Esophagus mucosa (tissue), 1 donor: ENCODE results near the gene CES1. TPM values are rescaled to one million over a fixed set of nuclear protein-coding genes. Genes with fewer than 3 reads are reported as not detected.
"Not testable (repeated sequence)": the region's sequence is repeated elsewhere in the genome, so short reads cannot be mapped to it uniquely, and the experiment has no call there.

Experiments used
- ATAC-seq: fragments of 200-7000 bp; cut with Tn5 transposase; one replicate; pipeline ENCODE4 v1.9.1; 2020
- total RNA-seq: library from RNA; stranded (reverse); gene quantifications from one replicate; pipeline ENCODE4 v1.2.4, GENCODE V29; 2023
- donor health status: DM: yes; HTN: yes; CAD: no.

The CES1 gene
- total RNA-seq, 1 donor from 2014 or later, result 2.0 TPM

DNA sequence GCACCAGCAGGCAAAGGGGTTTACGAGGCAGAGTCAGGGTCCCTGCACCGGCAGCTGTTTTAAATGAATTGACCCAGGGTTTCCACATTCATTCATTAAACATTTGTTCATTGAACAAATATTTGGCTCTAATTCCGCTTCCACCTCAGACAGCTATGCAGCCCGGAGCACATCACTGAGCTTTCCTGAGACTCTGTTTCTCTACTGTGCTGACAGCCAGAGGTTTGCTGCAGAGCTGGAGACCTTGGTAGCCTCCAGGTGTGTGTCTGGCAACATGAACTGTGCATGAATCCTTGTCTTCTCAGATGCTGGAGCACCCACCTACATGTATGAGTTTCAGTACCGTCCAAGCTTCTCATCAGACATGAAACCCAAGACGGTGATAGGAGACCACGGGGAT is 42.7 kb downstream of the CES1 start:
- ATAC-seq, result not testable (repeated sequence)

DNA sequence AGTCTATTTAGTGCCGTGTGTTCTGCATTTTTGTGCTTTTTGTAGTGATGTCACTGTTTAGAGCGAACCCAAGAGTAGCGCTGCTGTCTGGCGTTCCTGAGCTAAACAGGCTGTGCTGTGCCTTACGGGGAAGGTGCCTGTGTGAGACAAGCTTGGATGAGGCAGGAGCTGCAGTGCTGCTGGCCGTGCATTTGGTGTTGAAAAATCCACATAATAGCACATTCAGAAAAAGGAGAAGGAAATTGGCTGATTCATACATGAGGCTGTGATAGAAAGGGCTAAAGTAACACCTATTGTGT is 50.2 kb downstream of the CES1 start:
- ATAC-seq, result not testable (repeated sequence)

DNA sequence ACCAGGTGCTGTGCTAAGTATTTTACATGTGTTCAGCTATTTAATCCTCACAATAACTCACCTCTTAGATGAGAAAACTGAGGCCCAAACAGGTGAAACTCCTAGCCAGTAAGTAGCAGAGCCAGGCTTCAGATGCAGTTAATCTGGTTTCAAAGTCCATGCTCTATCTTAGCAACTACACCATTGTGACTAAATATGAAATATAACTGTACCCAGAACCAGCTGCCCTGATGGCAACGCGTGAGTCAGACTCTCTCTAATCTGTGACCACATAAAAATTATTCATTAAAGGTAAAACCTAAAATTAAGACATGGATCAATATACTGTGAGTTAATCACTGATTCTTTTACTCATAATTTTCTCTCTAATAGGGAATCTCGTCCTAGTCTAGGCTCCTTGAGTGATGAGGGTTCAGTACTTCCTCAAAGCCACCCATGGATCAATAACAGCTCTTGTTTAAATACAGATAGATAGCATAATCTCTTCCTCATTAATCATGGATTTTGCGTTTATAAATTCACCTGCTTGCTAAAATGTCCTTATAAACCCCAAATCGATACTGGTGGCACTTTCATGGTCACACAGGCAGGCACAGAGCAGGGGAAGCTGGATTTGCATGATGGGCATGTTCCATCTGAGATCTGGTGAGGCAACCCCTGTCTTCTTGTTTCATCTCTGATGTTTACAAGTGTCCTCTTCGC is 50.7 kb downstream of the CES1 start:
- not testable (repeated sequence) for ATAC-seq

DNA sequence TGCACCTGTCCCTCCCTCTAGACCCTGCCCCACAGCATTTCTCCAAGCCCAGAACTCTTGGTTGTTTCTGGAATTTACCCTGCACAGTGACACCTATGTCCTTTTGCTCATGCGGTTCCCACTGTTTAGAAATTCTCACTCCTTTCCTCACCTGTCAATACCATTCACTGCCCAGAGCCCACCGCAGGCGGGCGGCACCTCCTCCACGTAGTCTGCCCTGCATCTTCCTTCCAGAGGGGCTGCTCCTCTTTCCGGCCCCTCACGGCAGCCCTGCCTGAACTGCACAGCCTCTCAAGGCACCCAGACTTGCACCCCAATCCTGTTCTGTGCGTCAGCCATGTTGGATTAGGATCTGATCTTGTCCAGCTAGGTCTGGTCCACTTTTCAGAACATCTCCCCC is 51.4 kb downstream of the CES1 start:
- ATAC-seq, result not testable (repeated sequence)

DNA sequence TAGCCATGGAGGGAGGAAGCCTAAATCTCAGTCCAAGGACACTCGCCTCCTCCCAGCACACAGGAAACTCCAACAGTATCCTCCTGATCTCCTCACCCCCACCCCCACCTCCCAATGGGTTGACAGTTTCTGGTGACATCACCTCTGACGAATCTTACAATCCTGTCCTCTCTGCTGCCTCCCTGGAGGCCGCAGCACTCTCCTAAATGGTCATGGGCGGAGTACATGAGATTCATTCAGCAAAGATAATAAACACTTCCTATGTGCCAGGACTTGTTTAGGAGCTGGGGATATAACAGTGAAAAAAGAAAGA is 52.8 kb downstream of the CES1 start:
- ATAC-seq, result not testable (repeated sequence)

DNA sequence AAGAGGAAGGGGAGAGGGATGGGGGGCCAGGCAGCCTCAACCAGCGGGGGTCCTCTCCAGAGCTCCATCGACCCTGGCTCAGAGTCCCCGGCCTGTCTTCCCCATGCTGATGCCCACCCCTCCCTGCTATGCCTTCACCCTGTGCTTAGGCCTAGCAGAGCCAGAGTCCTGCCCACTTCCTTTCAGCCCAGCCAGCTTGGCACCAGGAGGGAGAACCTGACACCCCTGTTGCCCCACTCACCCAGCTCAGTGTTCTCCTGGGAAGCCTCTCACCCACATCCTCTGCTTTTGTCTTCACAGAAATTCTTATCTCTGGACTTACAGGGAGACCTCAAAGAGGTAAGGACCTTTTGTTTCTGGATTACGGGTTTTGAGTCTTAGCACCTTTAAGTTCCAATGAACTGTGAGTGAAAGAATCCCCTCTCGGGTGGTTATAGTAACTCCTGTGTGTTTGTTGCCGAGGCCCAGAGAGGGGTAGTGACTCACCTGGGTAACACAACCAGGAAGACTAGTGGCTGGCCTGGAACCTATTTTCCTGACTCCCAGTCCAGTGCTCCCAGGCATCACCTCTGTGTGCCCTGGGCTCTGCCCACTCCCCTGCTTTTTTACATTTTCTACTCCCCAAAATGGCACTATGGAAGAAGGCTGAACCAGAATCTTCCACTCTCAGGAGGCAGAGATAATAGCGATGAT is 53.3 kb downstream of the CES1 start:
- no peak for ATAC-seq

DNA sequence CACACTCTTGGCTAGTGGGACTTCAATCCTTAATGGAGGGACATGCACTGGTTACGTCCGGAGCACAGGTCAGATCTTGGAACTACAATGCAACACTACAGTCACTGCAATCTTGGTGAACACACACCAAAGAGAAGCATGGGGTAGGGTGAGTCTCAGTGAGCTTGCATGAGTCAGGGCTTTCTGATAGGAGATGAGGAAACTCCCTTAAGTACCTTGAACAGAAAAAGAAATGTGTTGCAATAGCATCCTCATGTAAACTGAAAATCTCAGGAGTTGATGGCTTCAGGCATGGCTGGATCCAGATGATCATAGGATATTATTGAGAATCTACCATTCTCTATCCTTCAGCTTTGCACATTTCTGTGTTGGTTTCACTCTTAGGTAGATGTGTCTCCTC is 54.1 kb downstream of the CES1 start:
- ATAC-seq, result no peak

DNA sequence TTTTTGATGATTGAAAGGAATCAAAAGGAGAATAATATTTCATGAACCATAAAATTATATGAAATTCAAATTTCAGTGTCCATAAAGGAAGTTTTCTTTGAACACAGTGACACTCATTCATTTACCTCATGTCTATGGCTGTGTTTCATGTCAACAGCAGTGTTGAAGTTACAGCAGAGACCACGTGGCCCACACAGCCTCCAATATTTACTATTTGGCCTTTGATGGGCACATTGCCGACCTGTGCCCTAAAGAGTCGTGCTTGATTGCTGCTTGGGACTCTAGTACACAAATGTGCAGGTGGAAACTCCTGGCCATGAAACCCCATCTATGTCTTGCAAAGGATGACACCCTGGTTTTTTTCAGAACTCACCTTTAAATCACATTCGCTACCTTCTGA is 57.0 kb downstream of the CES1 start:
- no peak for ATAC-seq

DNA sequence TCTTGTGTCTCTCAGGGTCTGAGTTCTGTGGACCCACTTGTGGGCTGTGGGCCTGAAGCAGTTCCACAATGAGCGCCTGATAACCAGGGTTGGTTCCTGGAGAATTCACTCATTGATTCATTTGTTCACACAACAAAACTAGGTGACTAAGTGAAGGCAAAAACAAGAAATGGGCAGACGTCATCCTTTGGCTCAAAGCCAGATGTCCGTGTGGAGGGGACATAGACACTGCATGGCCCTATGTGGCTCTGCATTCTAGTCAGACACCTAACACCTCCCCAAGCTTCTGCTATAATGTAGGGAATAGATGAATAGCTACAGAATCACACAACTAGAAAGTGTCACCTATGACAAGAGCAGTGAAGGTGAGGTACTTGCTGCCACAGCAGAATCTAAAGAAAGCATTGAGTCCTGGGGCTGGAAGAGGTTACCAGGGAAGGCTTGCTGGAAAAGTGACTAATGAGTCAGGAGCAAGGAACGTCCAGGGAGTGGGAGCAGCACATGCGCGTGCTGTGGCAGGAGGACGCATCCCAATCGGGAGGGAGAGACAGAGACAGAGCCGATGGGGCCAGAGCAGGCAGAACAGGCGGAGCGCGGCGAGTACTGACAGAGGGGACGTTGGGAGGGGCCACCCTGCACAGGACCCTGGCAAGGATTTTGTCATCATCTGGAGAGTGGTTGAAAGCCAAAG is 58.9 kb downstream of the CES1 start:
- peak; percentile 8 for ATAC-seq

DNA sequence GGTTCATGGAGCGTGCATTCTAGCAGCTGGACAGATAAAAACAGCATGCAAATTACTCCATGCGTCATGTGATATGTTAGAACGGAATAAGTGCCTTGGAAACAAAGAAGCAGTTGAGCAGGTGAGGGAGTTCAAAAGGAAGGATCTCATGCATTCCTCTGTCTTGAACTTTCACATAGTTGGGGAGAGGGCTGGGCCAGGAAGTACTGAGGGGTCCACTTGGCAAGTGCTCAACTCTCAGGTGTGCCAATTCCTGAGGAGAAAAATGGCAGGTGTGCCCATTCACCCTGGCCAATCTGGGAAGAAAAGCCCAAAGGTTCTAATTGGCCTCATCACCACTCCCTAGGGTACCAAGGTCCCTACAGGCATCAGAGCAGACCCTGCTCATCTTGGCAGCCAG is 67.7 kb downstream of the CES1 start:
- no peak for ATAC-seq

DNA sequence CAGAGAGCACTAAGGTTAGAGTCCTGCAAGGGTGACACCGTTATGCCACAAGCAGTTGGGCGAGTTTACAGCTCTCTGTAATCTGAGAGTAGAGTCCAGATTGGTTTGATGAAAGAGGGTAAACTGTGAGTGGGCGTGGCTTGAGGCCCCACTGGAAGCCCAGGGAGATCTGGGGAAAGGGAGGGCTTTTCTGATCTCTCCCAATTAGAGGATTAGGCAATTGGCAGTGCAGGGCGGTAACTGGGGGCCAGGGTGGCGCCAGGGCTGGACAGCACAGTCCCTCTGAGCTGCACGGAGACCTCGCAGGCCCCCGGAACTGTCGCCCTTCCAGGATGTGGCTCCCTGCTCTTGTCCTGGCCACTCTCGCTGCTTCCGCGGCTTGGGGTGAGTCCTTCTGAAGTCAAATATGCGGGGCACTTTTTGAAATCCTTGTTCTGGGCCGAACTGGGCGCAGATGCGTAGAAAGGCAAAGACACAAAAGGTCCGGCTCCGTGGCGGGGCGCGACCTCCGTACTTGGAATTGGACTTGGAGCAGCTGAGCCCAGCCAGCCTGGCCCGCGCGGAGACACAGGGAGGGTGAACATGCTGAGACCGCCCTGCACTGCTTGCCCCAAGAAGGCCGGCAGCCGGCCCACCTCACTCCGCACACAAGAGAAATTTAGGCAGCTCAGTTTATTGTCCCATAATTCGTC is 72.4 kb downstream of the CES1 start:
- no peak for ATAC-seq

DNA sequence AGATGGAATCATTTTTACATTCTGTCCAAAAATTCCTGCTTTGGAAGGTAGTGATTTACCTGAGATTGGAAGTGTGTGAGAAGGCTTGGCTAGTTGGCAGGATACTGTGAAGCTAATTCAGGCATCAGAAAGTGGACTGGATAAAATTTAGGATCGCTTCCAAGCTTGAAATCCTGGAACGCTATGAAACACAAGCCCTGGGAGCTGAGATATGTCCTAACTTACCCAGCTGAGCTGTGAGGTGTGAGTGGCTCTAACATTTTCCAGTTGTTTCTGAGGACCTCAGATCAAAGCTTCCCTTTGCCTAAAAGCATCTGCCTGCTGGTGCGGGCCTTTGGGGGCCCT is 73.0 kb downstream of the CES1 start:
- not testable (repeated sequence) for ATAC-seq

DNA sequence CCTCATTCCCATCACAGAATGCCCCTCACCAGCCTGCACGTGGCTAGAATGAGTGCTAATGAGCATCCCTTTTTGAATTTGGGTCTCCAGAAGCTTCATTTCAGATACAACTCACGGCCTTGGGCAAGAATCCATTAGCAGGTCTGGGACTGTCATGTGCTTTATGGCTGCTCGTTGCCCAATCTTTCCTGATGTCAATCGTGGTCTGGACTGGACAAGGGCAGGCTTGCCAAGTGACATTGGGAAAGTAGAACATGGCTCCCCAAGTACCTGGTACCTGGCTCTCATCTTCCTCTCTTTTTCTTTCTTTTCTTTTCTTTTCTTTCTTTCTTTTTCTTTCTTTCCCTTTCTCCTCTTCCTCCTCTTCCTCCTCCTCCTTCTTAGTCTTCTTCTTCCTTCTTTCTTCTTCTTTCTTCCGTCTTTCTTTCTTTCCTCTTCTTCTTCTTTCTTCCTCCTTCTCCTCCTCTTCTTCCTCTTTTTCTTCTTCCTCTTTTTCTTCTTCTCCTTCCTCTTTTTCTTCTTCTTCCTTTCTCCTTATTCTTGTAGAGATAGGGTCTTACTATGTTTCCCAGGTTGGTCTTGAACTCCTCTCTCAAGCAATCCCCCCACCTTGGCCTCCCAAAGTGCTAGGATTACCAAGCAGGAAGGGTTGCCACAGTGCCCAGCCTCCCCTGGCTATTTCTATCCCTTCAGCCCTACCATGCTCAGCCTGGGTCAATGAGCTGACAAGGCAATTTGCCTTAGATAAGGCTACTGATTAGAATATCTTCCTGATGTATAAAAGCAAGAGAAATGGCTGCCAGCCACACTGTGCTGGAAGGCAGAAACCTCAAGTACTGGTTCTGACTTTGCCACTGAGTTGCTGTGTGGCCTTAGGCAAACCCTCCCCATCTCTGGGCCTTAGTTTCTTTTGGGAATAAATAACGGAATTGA is 75.0 kb downstream of the CES1 start:
- not testable (repeated sequence) for ATAC-seq

DNA sequence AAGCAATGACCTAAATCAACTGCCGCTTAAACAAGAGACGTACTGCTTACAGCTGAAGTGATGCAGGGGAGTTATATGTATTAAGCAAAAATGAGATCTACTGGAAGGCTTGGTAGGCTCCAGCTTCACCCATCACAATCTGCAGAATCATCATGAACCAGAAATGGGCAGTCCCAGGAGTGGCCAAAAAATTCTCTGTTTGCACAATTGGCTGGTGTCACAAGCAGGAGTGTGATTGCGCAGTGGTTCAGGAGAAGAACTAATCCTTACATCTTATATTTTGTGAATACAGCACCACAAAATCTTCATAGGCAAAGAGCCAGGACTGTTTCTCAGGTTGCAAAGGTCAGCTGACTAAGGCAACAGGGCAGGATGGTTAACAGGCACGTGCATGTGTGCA is 75.9 kb downstream of the CES1 start:
- ATAC-seq, result no peak

DNA sequence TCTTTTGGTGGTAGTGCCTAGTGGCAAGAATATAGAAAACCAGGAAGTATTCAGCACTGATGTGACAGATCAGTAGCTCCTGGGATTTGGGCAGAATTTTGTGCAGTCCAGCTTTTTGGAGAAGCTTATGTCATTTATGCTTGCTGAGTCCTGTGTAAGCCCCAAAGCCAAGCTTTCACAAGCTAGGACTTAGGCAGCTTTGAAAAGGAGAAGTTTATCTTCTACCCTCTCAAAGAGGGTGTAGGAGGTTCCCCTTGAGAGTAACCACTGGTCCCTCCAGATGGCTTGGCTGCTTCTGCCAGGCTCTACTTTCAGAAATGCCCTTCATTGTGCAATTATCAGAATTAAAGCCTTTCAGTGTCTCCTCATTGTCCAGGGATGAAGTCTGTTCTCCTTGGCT is 78.8 kb downstream of the CES1 start:
- ATAC-seq, result no peak

DNA sequence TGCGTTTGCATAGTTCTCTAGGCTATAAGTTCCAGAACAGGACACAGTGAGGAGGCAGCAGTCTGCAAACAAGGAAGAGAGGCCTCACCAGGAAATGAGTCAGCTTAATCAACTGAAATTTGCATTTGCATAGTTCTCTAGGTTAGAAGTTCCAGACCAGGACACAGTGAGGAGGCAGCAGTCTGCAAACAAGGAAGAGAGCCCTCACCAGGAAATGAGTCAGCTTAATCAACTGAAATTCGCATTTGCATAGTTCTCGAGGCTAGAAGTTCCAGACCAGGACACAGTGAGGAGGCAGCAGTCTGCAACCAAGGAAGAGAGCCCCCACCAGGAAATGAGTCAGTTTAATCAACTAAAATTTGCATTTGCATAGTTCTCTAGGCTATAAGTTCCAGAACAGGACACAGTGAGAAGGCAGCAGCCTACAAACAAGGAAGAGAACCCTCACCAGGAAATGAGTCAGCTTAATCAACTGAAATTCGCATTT is 79.7 kb downstream of the CES1 start:
- not testable (repeated sequence) for ATAC-seq

Other genes with a start within 250 kb of the CES1 start
- gene SLC6A2, start 177.1 kb downstream of the CES1 start, total RNA-seq, result not detected
- not detected for gene CES5A, start 42.3 kb upstream of the CES1 start, total RNA-seq